Stimulated activated CD8-positive, alpha-beta memory T cell treated with anti-CD3 and anti-CD28 coated beads, Interleukin-7, amount 100 ng/mL, for 48 hours (primary cell): ENCODE measurements around the gene MYL6B.
"Not testable (repeated sequence)": the region's sequence is repeated elsewhere in the genome, so short reads cannot be mapped to it uniquely, and the experiment has no call there.

Source experiments
- DNase-seq, 2 donors: peaks; one replicate each; pipeline ENCODE4 v3.0.0-alpha.2; 2020; ENCODE audit warnings: low read depth in 1 of 2; ENCODE audit errors: extremely low read depth in 1 of 2

The MYL6B gene

GRCh38 chr12:56152132-56152755 lies at the start of gene MYL6B:
MYL6B (plus strand) TSS chr12:56152587; CDS start chr12:56153919, 1,332 bp downstream.
- DNase-seq: peak; percentile 89 to 94

- no peak for DNase-seq
These were observed 49.7 kb upstream of the MYL6B start for GRCh38 chr12:56102683-56103065.

- DNase-seq: no peak
These were observed 49.2 kb upstream of the MYL6B start for GRCh38 chr12:56103066-56103711.

- no peak for DNase-seq
These were observed 48.6 kb upstream of the MYL6B start for GRCh38 chr12:56103823-56104108.

- peak; percentile 96 to 98 for DNase-seq
These were observed 48.1 kb upstream of the MYL6B start, which contains the start of gene PA2G4 for GRCh38 chr12:56104109-56104814. PA2G4 (plus strand) TSS chr12:56104559; CDS start chr12:56104738, 179 bp downstream.

- no peak for DNase-seq
These were observed 47.4 kb upstream of the MYL6B start for GRCh38 chr12:56104815-56105608.

GRCh38 chr12:56105609-56105902 lies 46.8 kb upstream of the MYL6B start:
- no peak for DNase-seq

GRCh38 chr12:56107242-56107641 lies 45.1 kb upstream of the MYL6B start:
- DNase-seq: no peak

GRCh38 chr12:56110571-56110970 lies 41.8 kb upstream of the MYL6B start:
- no peak for DNase-seq

GRCh38 chr12:56114084-56114483 lies 38.3 kb upstream of the MYL6B start:
- no peak for DNase-seq

GRCh38 chr12:56115329-56115728 lies 37.1 kb upstream of the MYL6B start:
- DNase-seq: no peak

GRCh38 chr12:56116267-56117081 lies 35.9 kb upstream of the MYL6B start, which contains the start of gene RPL41:
RPL41 (plus strand) TSS chr12:56116633.
- DNase-seq: peak; percentile 81 to 82

GRCh38 chr12:56117082-56117706 lies 35.2 kb upstream of the MYL6B start:
- not testable (repeated sequence) for DNase-seq

GRCh38 chr12:56117778-56118687 lies 34.4 kb upstream of the MYL6B start, which contains the start of gene ZC3H10:
ZC3H10 (plus strand) TSS chr12:56118266; CDS start chr12:56120563, 2,297 bp downstream.
- DNase-seq: peak; percentile 95 to 99

- no peak for DNase-seq
These were observed 33.6 kb upstream of the MYL6B start for GRCh38 chr12:56118688-56119357.

GRCh38 chr12:56119361-56119796 lies 33.0 kb upstream of the MYL6B start:
- DNase-seq: no peak

- no peak for DNase-seq
These were observed 32.1 kb upstream of the MYL6B start for GRCh38 chr12:56120158-56120846.
